H1 (cell line): ENCODE measurements around the gene MAP7. TPM values are rescaled to one million over a fixed set of nuclear protein-coding genes. Genes with fewer than 3 reads are reported as not detected.

ENCODE experiments used
- CTCF ChIA-PET: fragments of 300-600 bp; sonication (Branson Sonifier 250); formaldehyde crosslinking; loops from one replicate; lab custom pipeline; 2021; ENCODE audit not compliant: partially characterized antibody; lab: Charles Lee
- POLR2A ChIA-PET: fragments of 300-600 bp; sonication (Branson Sonifier 250); formaldehyde crosslinking; loops from one replicate; lab custom pipeline; 2021; ENCODE audit warnings: inconsistent platforms; ENCODE audit not compliant: partially characterized antibody; lab: Charles Lee
- DNase-seq, 2 experiments: peaks; one replicate each; pipeline versions ENCODE4 v3.0.0 to v3.0.0-alpha.2; 2010 to 2022; ENCODE audit warnings: low spot score in 2 of 2, low read depth in 1 of 2, mixed read lengths in 1 of 2
- FAIRE-seq: peaks from 2 replicates; lab custom pipeline; 2011; peaks lifted over from hg19 to GRCh38; lab: Jason Lieb, UNC
- H2AFZ ChIP-seq: 2 replicates; pipeline ENCODE4 v1.8.1; 2012; ENCODE audit warnings: low read length, inconsistent platforms
- H2AK5ac ChIP-seq: 2 replicates; pipeline ENCODE4 v1.6.1; 2013; ENCODE audit warnings: low read depth, low read length
- H2BK120ac ChIP-seq: replicated peaks from 2 replicates; pipeline ENCODE3; 2013; ENCODE audit warnings: low read depth, low read length, inconsistent platforms
- H2BK12ac ChIP-seq: 2 replicates; pipeline ENCODE4 v1.6.1; 2013; ENCODE audit warnings: low read depth, low read length
- H2BK15ac ChIP-seq: 2 replicates; pipeline ENCODE4 v1.6.1; 2013; ENCODE audit warnings: low read length
- H2BK20ac ChIP-seq: 2 replicates; pipeline ENCODE4 v1.6.1; 2013; ENCODE audit warnings: low read length
- H2BK5ac ChIP-seq: 2 replicates; pipeline ENCODE4 v1.6.1; 2013; ENCODE audit warnings: low read depth, low read length
- H3K14ac ChIP-seq: 2 replicates; pipeline ENCODE4 v1.6.1; 2013; ENCODE audit warnings: inconsistent platforms; ENCODE audit not compliant: insufficient read length
- H3K18ac ChIP-seq: 2 replicates; pipeline ENCODE4 v1.6.1; 2013; ENCODE audit warnings: low read length; ENCODE audit errors: extremely low read depth
- H3K23ac ChIP-seq: 2 replicates; pipeline ENCODE4 v1.6.1; 2013; ENCODE audit warnings: inconsistent platforms; ENCODE audit not compliant: insufficient read length
- H3K23me2 ChIP-seq: 2 replicates; pipeline ENCODE4 v1.6.1; 2013; ENCODE audit warnings: low read depth, low read length
- H3K27ac ChIP-seq: 2 replicates; pipeline ENCODE4 v1.6.1; 2011; ENCODE audit warnings: low read depth, low read length, inconsistent platforms
- H3K27me3 ChIP-seq, 4 experiments: replicated peaks in 1 of 4; 1 replicate in 1 of 4; 2 replicates in 3 of 4; pipeline versions ENCODE4 v1.6.1 to v1.8.1; 2011 to 2013; ENCODE audit warnings: low read length in 3 of 4, mild to moderate bottlenecking in 3 of 4, inconsistent platforms in 2 of 4, mixed read lengths in 2 of 4, moderate library complexity in 1 of 4; ENCODE audit not compliant: control insufficient read depth in 3 of 4, insufficient read depth in 3 of 4; ENCODE audit errors: extremely low read depth in 1 of 4
- H3K36me3 ChIP-seq, 4 experiments: 2 replicates each; pipeline versions ENCODE4 v1.6.1 to v1.8.1; 2011 to 2013; ENCODE audit warnings: mild to moderate bottlenecking in 4 of 4, low read length in 3 of 4, moderate library complexity in 2 of 4, control low read depth in 1 of 4, inconsistent platforms in 1 of 4; ENCODE audit not compliant: insufficient read depth in 4 of 4, control insufficient read depth in 2 of 4
- H3K4ac ChIP-seq: replicated peaks from 2 replicates; pipeline ENCODE3; 2013; ENCODE audit warnings: low read length, low read depth, mixed read lengths, inconsistent platforms; ENCODE audit not compliant: insufficient read length
- H3K4me1 ChIP-seq, 4 experiments: replicated peaks in 1 of 4; 1 replicate in 1 of 4; 2 replicates in 3 of 4; pipeline versions ENCODE4 v1.6.1 to v1.8.1; 2011 to 2013; ENCODE audit warnings: low read length in 3 of 4, inconsistent platforms in 2 of 4, mixed read lengths in 1 of 4; ENCODE audit not compliant: insufficient read depth in 4 of 4, control insufficient read depth in 3 of 4
- H3K4me2 ChIP-seq, 2 experiments: 2 replicates each; pipeline versions ENCODE4 v1.6.1 to v1.8.1; 2011 to 2013; ENCODE audit warnings: low read depth in 2 of 2, low read length in 2 of 2, control low read depth in 1 of 2, inconsistent platforms in 1 of 2, mild to moderate bottlenecking in 1 of 2; ENCODE audit not compliant: insufficient read depth in 1 of 2
- H3K4me3 ChIP-seq, 4 experiments: fragments of 200-600, 300-600 bp in 1 of 4; sonication (generic), shearing (Covaris generic), sonication (Bioruptor Twin) in 1 of 4; 2 replicates each; pipeline versions ENCODE4 v1.5.1 to v1.8.1; 2011 to 2016; ENCODE audit warnings: low read length in 4 of 4, low read depth in 3 of 4, control low read depth in 2 of 4, inconsistent platforms in 2 of 4, mild to moderate bottlenecking in 2 of 4, mixed read lengths in 1 of 4, moderate library complexity in 1 of 4; ENCODE audit not compliant: insufficient read depth in 2 of 4; ENCODE audit errors: extremely low read depth in 1 of 4
- H3K56ac ChIP-seq: replicated peaks from 2 replicates; pipeline ENCODE3; 2013; ENCODE audit warnings: low read depth, mild to moderate bottlenecking, mixed read lengths, low read length, inconsistent platforms; ENCODE audit not compliant: insufficient read length
- H3K79me1 ChIP-seq: 2 replicates; pipeline ENCODE4 v1.6.1; 2013; ENCODE audit warnings: low read depth, low read length, control low read depth
- H3K79me2 ChIP-seq, 2 experiments: 2 replicates each; pipeline versions ENCODE4 v1.6.1 to v1.8.1; 2012 to 2013; ENCODE audit warnings: low read length in 2 of 2, mild to moderate bottlenecking in 2 of 2, inconsistent platforms in 1 of 2; ENCODE audit not compliant: insufficient read depth in 2 of 2, control insufficient read depth in 1 of 2
- H3K9ac ChIP-seq, 4 experiments: replicated peaks in 1 of 4; 1 replicate in 1 of 4; 2 replicates in 3 of 4; pipeline versions ENCODE4 v1.6.1 to v1.8.1; 2011 to 2013; ENCODE audit warnings: low read depth in 3 of 4, low read length in 3 of 4, control low read depth in 2 of 4, mild to moderate bottlenecking in 2 of 4, moderate library complexity in 2 of 4, inconsistent platforms in 1 of 4; ENCODE audit errors: extremely low read depth in 1 of 4
- H3K9me3 ChIP-seq, 2 experiments: 2 replicates each; pipeline versions ENCODE4 v1.6.1 to v1.8.1; 2012 to 2013; ENCODE audit warnings: mild to moderate bottlenecking in 2 of 2, moderate library complexity in 2 of 2, control low read depth in 1 of 2, inconsistent platforms in 1 of 2, low read depth in 1 of 2, low read length in 1 of 2, mixed read lengths in 1 of 2; ENCODE audit not compliant: insufficient read depth in 2 of 2
- H4K20me1 ChIP-seq, 2 experiments: replicated peaks in 1 of 2; 2 replicates each; pipeline versions ENCODE3 to v1.8.1; 2011 to 2013; ENCODE audit warnings: inconsistent platforms in 2 of 2, low read length in 2 of 2, mild to moderate bottlenecking in 1 of 2; ENCODE audit not compliant: insufficient read depth in 2 of 2, control insufficient read depth in 1 of 2
- H4K5ac ChIP-seq: 2 replicates; pipeline ENCODE4 v1.6.1; 2013; ENCODE audit warnings: low read length, low read depth, mixed read lengths, inconsistent platforms; ENCODE audit not compliant: insufficient read length
- H4K8ac ChIP-seq: 2 replicates; pipeline ENCODE4 v1.8.0; 2013; ENCODE audit warnings: mild to moderate bottlenecking, moderate library complexity, low read length, inconsistent platforms; ENCODE audit not compliant: insufficient read depth; ENCODE audit errors: extremely low read depth
- H4K91ac ChIP-seq: replicated peaks from 2 replicates; pipeline ENCODE3; 2013; ENCODE audit warnings: low read length, mixed read lengths, inconsistent platforms; ENCODE audit not compliant: insufficient read length
- EGR1 ChIP-seq: IDR thresholded peaks from 2 replicates; pipeline ENCODE4 v1.6.1; 2011; ENCODE audit warnings: low read depth, low read length, borderline replicate concordance
- SIRT6 ChIP-seq: IDR thresholded peaks from one replicate; pipeline ENCODE4 v1.7.1; 2012; ENCODE audit warnings: low read length, inconsistent platforms
- TAF7 ChIP-seq: optimal IDR thresholded peaks from 2 replicates; pipeline ENCODE3; 2011; ENCODE audit warnings: low read depth, mild to moderate bottlenecking, inconsistent platforms, low read length, moderate library complexity, borderline replicate concordance
- TCF12 ChIP-seq: IDR thresholded peaks from 2 replicates; pipeline ENCODE4 v1.6.1; 2011; ENCODE audit warnings: low read depth, mild to moderate bottlenecking, low read length
- USF2 ChIP-seq: IDR thresholded peaks from 2 replicates; pipeline ENCODE4 v1.6.1; 2011; ENCODE audit warnings: low read length, improper control_type of control experiment
- WGBS, 2 experiments: shearing (Covaris generic) in 1 of 2; methylation state at CpG; one replicate each; pipeline versions ENCODE4 v1.1.6 to v1.1.7; 2013 to 2015; ENCODE audit warnings: low lambda C conversion rate in 2 of 2, mixed read lengths in 2 of 2, inconsistent platforms in 1 of 2, low coverage in 1 of 2, missing lambda C conversion rate in 1 of 2; ENCODE audit not compliant: insufficient replicate concordance in 2 of 2, insufficient coverage in 1 of 2, insufficient read length in 1 of 2; ENCODE audit errors: extremely low coverage in 1 of 2, missing lambda C conversion rate in 1 of 2; 5-methylcytosine and 5-hydroxymethylcytosine counted together
- polyA plus RNA-seq, 7 experiments: library from polyadenylated mRNA; depleted of rRNA in 3 of 7; stranded (reverse) in 5 of 7; unstranded in 2 of 7; fragments of >200 nt in 5 of 7; fragments of 200-250 nt in 2 of 7; gene quantifications; 1 replicate in 5 of 7; 2 replicates in 1 of 7; 4 replicates in 1 of 7; pipeline versions ENCODE4 v1.2.1 to v1.2.3, GENCODE V29; 2011 to 2013; ENCODE audit warnings: missing spikeins in 2 of 7, mixed read lengths in 2 of 7
- total RNA-seq: library from RNA; stranded (reverse); fragmentation: NEBNext Ultra II Directional; extraction: Animal tissue kit (Norgen Biotek cat#: 25700); gene quantifications from 2 replicates; pipeline ENCODE4 v1.2.1, GENCODE V29; 2021

Gene MAP7
- total and polyA plus RNA-seq, 2 of the 8 experiments (the other 6 are each of a cell fraction or from before 2014, with no cell fraction given) = 13.5 to 66.9 TPM

- no peak overlapping the region for H3K4me3 ChIP-seq
- CTCF ChIA-PET = interaction anchor here (1.0 to 1.7 kb wide), 10 partner anchors 15 to 248 kb away, joined by 3 to 5 read pairs (median 3); partner anchors contain the start of gene MAP3K5
- H2BK15ac ChIP-seq = no peak overlapping the region
These were observed 5.9 kb downstream of the MAP7 start for GRCh38 chr6:136544326-136544725.

More at GRCh38 chr6:136544326-136544725, 5.9 kb downstream of the MAP7 start:
- H3K23ac ChIP-seq = no peak overlapping the region
- H2AFZ ChIP-seq = no peak overlapping the region
- peaks cover 5% of the 10 kb centered on the region for H3K79me1 ChIP-seq
- WGBS, 2 experiments = 64% methylated on average over 1 of the region's 1 CpG; no CpG with 5 or more reads in 1 of the 2 experiments
- H4K91ac ChIP-seq = no peak overlapping the region
- TF ChIP-seq USF2 (no peak), TCF12 (no peak), TAF7 (no peak), EGR1 (no peak), SIRT6 (no peak)
- TF ChIP-seq, all 59 proteins: peak for 0
- H3K9ac ChIP-seq = no peak overlapping the region
- H3K9me3 ChIP-seq = no peaks in the 10 kb centered on the region
- H3K4me1 ChIP-seq = peaks cover 2 to 21% (median 9%) of the 10 kb centered on the region in 4 experiments; a peak in 6 of 7 replicates
- no peaks in the 10 kb centered on the region for H3K27me3 ChIP-seq
- POLR2A ChIA-PET = interaction anchor here (1.3 to 1.9 kb wide), 2 partner anchors 18 to 255 kb away, joined by 4 to 8 read pairs; partner anchors contain the start of gene BCLAF1
- no peak overlapping the region for H4K8ac ChIP-seq
- no peak overlapping the region for H3K14ac ChIP-seq
- peak; percentile 52 for FAIRE-seq
- DNase-seq = no peak
- H3K23me2 ChIP-seq = peaks cover 5% of the 10 kb centered on the region; the same call in 1 of the 2 replicates
- no peak overlapping the region for H2BK120ac ChIP-seq
- no peak overlapping the region for H3K56ac ChIP-seq
- peaks cover 16 to 100% of the 10 kb centered on the region in 2 experiments; a peak in 3 of 4 replicates for H3K79me2 ChIP-seq
- H4K20me1 ChIP-seq = peaks cover 15 to 20% of the 10 kb centered on the region in 2 experiments
- no peak overlapping the region for H4K5ac ChIP-seq
- H2AK5ac ChIP-seq = no peak overlapping the region
- no peak overlapping the region for H2BK5ac ChIP-seq
- peak overlapping the region in 1 of 2 experiments; percentile 11; a peak in 1 of 4 replicates for H3K4me2 ChIP-seq
- H3K36me3 ChIP-seq = no peaks in the 10 kb centered on the region; a peak in 1 of 8 replicates
- H2BK20ac ChIP-seq = no peak overlapping the region
- H3K27ac ChIP-seq = no peak overlapping the region
- no peak overlapping the region for H2BK12ac ChIP-seq
- no peak overlapping the region for H3K4ac ChIP-seq
- H3K18ac ChIP-seq = no peak overlapping the region
